ENCODE measurements around the gene SELENBP1. TPM values are rescaled to one million over a fixed set of nuclear protein-coding genes. Genes with fewer than 3 reads are reported as not detected.

SELENBP1 gene
- total and polyA plus RNA-seq, 4 donors = 84.1 to 282 (median 186) TPM

DNA sequence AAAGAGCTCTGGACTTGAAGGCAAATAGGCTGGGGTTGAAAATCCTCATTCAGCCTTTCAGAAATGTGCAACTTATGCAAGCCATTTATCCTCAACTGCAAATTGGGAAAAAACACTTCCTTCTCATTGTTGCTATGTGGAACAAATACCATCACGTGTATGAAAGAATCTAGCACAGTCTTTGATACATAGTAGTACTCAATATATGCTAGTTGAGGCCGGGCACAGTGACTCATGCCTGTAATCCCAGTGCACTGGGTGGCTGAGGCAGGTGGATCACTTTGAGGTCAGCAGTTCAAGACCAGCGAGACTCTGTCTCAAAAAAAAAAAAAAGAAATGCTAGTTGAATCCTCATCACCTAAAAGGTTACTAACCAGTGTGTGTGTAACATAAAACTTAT is 53.5 kb downstream of the SELENBP1 start:
- no peak overlapping the region for H3K27ac ChIP-seq (ENCODE audit: low read depth in 1 of 2, low read length in 1 of 2)
- WGBS, 2 donors = 73 to 77% methylated on average over 3 of the region's 3 CpGs
- H3K4me1 ChIP-seq (ENCODE audit: control insufficient read depth in 5 of 5, insufficient read depth in 5 of 5, low read length in 5 of 5) = peaks cover 0 to 7% (median 6%) of the 10 kb centered on the region in 5 donors
- ATAC-seq (ENCODE audit: insufficient read depth, low FRiP score) (no peak), DNase-seq (no peak)
- TF ChIP-seq, protein P1, sequence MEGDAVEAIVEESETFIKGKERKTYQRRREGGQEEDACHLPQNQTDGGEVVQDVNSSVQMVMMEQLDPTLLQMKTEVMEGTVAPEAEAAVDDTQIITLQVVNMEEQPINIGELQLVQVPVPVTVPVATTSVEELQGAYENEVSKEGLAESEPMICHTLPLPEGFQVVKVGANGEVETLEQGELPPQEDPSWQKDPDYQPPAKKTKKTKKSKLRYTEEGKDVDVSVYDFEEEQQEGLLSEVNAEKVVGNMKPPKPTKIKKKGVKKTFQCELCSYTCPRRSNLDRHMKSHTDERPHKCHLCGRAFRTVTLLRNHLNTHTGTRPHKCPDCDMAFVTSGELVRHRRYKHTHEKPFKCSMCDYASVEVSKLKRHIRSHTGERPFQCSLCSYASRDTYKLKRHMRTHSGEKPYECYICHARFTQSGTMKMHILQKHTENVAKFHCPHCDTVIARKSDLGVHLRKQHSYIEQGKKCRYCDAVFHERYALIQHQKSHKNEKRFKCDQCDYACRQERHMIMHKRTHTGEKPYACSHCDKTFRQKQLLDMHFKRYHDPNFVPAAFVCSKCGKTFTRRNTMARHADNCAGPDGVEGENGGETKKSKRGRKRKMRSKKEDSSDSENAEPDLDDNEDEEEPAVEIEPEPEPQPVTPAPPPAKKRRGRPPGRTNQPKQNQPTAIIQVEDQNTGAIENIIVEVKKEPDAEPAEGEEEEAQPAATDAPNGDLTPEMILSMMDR (IDR thresholded peaks at IDR 0.05; ENCODE audit: control extremely low read depth, extremely low read depth) = no peak
- H3K36me3 ChIP-seq (ENCODE audit: control insufficient read depth in 4 of 4, insufficient read depth in 4 of 4, low read length in 4 of 4) = peaks cover 7 to 47% (median 32%) of the 10 kb centered on the region in 4 donors
- H3K9ac ChIP-seq (ENCODE audit: insufficient read depth in 1 of 2, low read length in 2 of 2) = no peak overlapping the region
- H3K27me3 ChIP-seq (ENCODE audit: control insufficient read depth in 3 of 3, insufficient read depth in 3 of 3, low read length in 2 of 3) = no peaks in the 10 kb centered on the region
- H3K4me3 ChIP-seq = no peak overlapping the region
- no peaks in the 10 kb centered on the region for H3K9me3 ChIP-seq (ENCODE audit: control insufficient read depth in 4 of 4, insufficient read depth in 3 of 4, low read length in 3 of 4)

GRCh38 chr1:151315565-151316235 is 56.8 kb downstream of the SELENBP1 start:
- TF ChIP-seq, protein P1 (IDR thresholded peaks at IDR 0.05; ENCODE audit: control extremely low read depth, extremely low read depth) = no peak
- Histone ChIP-seq H3K4me1 (ENCODE audit: control insufficient read depth in 5 of 5, insufficient read depth in 5 of 5, low read length in 5 of 5) (peaks cover 0 to 25% (median 9%) of the 10 kb centered on the region in 5 donors), H3K27me3 (ENCODE audit: control insufficient read depth in 3 of 3, insufficient read depth in 3 of 3, low read length in 2 of 3) (no peaks in the 10 kb centered on the region)

More at GRCh38 chr1:151315565-151316235, 56.8 kb downstream of the SELENBP1 start:
- ATAC-seq (ENCODE audit: insufficient read depth, low FRiP score) (no peak), DNase-seq (no peak)
- no peak overlapping the region for H3K27ac ChIP-seq (ENCODE audit: low read depth in 1 of 2, low read length in 1 of 2)
- no peaks in the 10 kb centered on the region for H3K9me3 ChIP-seq (ENCODE audit: control insufficient read depth in 4 of 4, insufficient read depth in 3 of 4, low read length in 3 of 4)
- no peak overlapping the region for H3K4me3 ChIP-seq
- 86 to 92% methylated on average over 17 of the region's 17 CpGs for WGBS, 2 donors
- peaks cover 2 to 67% (median 44%) of the 10 kb centered on the region in 4 donors for H3K36me3 ChIP-seq (ENCODE audit: control insufficient read depth in 4 of 4, insufficient read depth in 4 of 4, low read length in 4 of 4)
- H3K9ac ChIP-seq (ENCODE audit: insufficient read depth in 1 of 2, low read length in 2 of 2) = no peak overlapping the region

Other genes starting within 250 kb of the SELENBP1 start
- 1 to 10 TPM; 6.4 to 9.8 TPM for gene SEMA6C, start 226.1 kb downstream of the SELENBP1 start, total RNA-seq
- gene SEMA6C, start 226.1 kb downstream of the SELENBP1 start, polyA plus RNA-seq = 1 to 10 TPM; 6.3 to 6.7 TPM
- 10 to 100 TPM in 1 of 2 donors, 1 to 10 TPM in 1; 3.4 to 11.3 TPM for gene TNFAIP8L2, start 216.1 kb downstream of the SELENBP1 start, total RNA-seq
- gene TNFAIP8L2, start 216.1 kb downstream of the SELENBP1 start, polyA plus RNA-seq = 10 to 100 TPM; 26.6 to 31.8 TPM
- gene LYSMD1, start 206.8 kb downstream of the SELENBP1 start, total RNA-seq = 10 to 100 TPM in 1 of 2 donors, 1 to 10 TPM in 1; 4.9 to 12.7 TPM
- gene LYSMD1, start 206.8 kb downstream of the SELENBP1 start, polyA plus RNA-seq = 1 to 10 TPM; 5.1 to 5.3 TPM
- gene SCNM1, start 206.6 kb downstream of the SELENBP1 start, total RNA-seq = 10 to 100 TPM; 30.0 to 31.3 TPM
- 10 to 100 TPM; 50.7 to 73.8 TPM for gene SCNM1, start 206.6 kb downstream of the SELENBP1 start, polyA plus RNA-seq
- gene TMOD4, start 196.7 kb downstream of the SELENBP1 start, total RNA-seq = under 1 TPM in 1 of 2 donors, not detected in 1; 0.83 TPM
- gene TMOD4, start 196.7 kb downstream of the SELENBP1 start, polyA plus RNA-seq = under 1 TPM; 0.18 to 0.31 TPM
- gene VPS72, start 182.5 kb downstream of the SELENBP1 start, total RNA-seq = 10 to 100 TPM; 30.7 to 30.9 TPM
- 10 to 100 TPM; 28.6 to 39.1 TPM for gene VPS72, start 182.5 kb downstream of the SELENBP1 start, polyA plus RNA-seq
- gene PIP5K1A, start 174.2 kb downstream of the SELENBP1 start, total RNA-seq = 100 to 1,000 TPM in 1 of 2 donors, 10 to 100 TPM in 1; 47.6 to 120 TPM
- gene PIP5K1A, start 174.2 kb downstream of the SELENBP1 start, polyA plus RNA-seq = 10 to 100 TPM; 21.7 to 27.4 TPM
- 100 to 1,000 TPM in 1 of 2 donors, 10 to 100 TPM in 1; 96.9 to 147 TPM for gene PSMD4, start 118.0 kb downstream of the SELENBP1 start, total RNA-seq
- gene PSMD4, start 118.0 kb downstream of the SELENBP1 start, polyA plus RNA-seq = 100 to 1,000 TPM; 209 to 212 TPM
- 10 to 100 TPM; 14.0 to 31.2 TPM for gene ZNF687, start 90.4 kb downstream of the SELENBP1 start, total RNA-seq
- gene ZNF687, start 90.4 kb downstream of the SELENBP1 start, polyA plus RNA-seq = 10 to 100 TPM in 1 of 2 donors, 1 to 10 TPM in 1; 9.6 to 13.7 TPM
- gene PI4KB, start 45.3 kb downstream of the SELENBP1 start, total RNA-seq = 10 to 100 TPM; 48.3 to 65.2 TPM
- 10 to 100 TPM; 25.0 to 42.3 TPM for gene PI4KB, start 45.3 kb downstream of the SELENBP1 start, polyA plus RNA-seq
- 10 to 100 TPM; 40.2 to 40.3 TPM for gene RFX5, start 25.5 kb downstream of the SELENBP1 start, total RNA-seq
- gene RFX5, start 25.5 kb downstream of the SELENBP1 start, polyA plus RNA-seq = 10 to 100 TPM; 16.6 to 29.0 TPM
- gene PSMB4, start 26.9 kb upstream of the SELENBP1 start, total RNA-seq = 100 to 1,000 TPM; 123 to 247 TPM
- 100 to 1,000 TPM; 373 to 452 TPM for gene PSMB4, start 26.9 kb upstream of the SELENBP1 start, polyA plus RNA-seq
- gene POGZ, start 86.8 kb upstream of the SELENBP1 start, total RNA-seq = 100 to 1,000 TPM in 1 of 2 donors, 10 to 100 TPM in 1; 59.7 to 131 TPM
- gene POGZ, start 86.8 kb upstream of the SELENBP1 start, polyA plus RNA-seq = 10 to 100 TPM; 12.6 to 23.4 TPM
- gene CGN, start 138.7 kb upstream of the SELENBP1 start, total RNA-seq = 10 to 100 TPM; 38.9 to 74.9 TPM
- 10 to 100 TPM; 23.4 to 34.7 TPM for gene CGN, start 138.7 kb upstream of the SELENBP1 start, polyA plus RNA-seq
- gene TUFT1, start 167.6 kb upstream of the SELENBP1 start, total RNA-seq = 10 to 100 TPM in 1 of 2 donors, 1 to 10 TPM in 1; 9.2 to 13.9 TPM
- gene TUFT1, start 167.6 kb upstream of the SELENBP1 start, polyA plus RNA-seq = 1 to 10 TPM; 5.6 to 6.2 TPM
- gene SNX27, start 239.3 kb upstream of the SELENBP1 start, total RNA-seq = 10 to 100 TPM; 40.6 to 63.7 TPM
- gene SNX27, start 239.3 kb upstream of the SELENBP1 start, polyA plus RNA-seq = 10 to 100 TPM; 12.1 to 12.3 TPM

Data from lung (tissue), 12 donors.